ENCODE measurements around the gene ZNF662. TPM values are rescaled to one million over a fixed set of nuclear protein-coding genes. Genes with fewer than 3 reads are reported as not detected.
"Not testable (repeated sequence)": the region's sequence is repeated elsewhere in the genome, so short reads cannot be mapped to it uniquely, and the experiment has no call there.

Gene ZNF662
- total RNA-seq = 8.6 TPM

DNA sequence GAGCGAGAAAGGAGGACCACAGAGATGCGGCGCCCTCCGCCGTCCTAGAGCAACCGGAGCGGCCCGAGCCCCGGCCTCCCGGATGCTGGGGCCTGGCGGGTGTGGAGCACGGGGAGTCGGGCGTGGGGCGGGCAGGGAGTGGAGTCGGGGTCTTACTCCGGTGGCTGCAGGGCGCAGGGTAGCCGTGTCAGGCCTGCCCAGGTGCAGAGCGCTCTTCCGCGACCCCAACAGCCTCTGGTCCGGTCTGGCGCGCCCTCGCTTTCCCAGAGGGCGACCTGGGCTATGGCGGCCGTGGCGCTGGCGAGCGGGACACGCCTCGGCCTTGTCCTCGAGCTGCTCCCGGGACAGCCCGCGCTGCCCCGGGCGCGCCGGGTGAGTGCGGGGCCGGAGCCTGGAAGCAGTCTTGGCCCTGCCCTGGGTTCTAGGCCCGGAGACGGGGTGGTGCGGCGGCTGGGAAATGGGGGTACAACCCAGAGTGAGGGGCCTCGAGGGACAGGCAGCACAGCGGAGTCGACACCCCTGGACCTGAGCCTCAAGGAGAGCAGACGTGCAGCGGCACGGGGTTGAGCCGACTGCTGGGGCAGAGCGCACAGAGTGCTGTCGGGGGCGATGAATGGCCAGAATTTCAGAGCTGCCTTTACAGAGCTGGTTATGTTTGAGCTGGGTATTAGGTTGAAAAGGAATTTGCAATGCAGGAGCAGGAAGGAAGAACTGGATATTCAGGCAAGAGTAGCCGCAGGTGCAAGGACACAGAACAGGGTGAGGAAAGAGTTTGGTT, at the start of gene ZNF662:
TSS of gene ZNF662 (plus strand) at position 73 of the 778 bp plus-strand sequence. CDS start 1,973 bp downstream, outside the sequence.
- peak; percentile 31 for DNase-seq (ENCODE audit: low spot score)

DNA sequence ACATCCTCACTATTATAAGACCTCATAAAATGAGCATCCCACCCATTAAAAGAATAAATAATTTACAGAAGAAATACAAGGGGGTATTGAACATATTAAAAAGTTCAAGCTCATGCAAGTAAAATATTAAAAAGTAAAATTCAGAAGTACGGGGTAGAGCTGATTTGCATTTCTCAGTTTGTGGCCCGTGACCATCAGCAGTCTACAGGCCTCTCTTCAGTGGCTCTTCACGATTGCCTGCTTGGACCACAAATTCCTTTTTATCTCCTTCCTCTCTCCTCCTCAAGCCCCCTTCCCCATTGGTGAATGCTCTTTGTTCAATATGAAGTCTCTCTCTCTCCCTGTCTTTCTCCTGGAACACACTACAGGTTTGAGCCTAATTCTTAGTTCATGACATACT, 49.4 kb upstream of the ZNF662 start:
- no peak for DNase-seq (ENCODE audit: low spot score)

GRCh38 chr3:42864321-42864950, 41.5 kb upstream of the ZNF662 start:
- no peak for DNase-seq (ENCODE audit: low spot score)

GRCh38 chr3:42865256-42865655, 40.7 kb upstream of the ZNF662 start:
- DNase-seq (ENCODE audit: low spot score) = no peak

DNA sequence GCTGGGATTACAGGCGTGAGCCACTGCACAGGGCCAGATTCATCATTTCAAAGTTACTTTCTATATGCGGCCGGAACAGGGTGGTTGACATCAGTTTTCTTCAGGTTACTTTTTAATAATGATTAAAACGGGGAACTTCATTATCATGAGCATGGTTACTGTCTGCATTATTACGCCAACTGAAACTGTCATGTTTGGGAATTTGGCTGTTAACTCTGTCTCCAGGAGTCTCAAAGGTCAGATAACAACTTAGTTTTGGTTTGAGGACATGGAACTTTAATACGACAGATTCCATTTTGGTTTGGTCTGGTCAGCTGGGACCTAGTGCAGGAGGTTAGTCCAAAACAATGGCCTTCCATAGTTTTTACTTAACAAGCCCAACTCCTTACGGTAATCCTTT, 38.8 kb upstream of the ZNF662 start:
- DNase-seq (ENCODE audit: low spot score) = no peak

DNA sequence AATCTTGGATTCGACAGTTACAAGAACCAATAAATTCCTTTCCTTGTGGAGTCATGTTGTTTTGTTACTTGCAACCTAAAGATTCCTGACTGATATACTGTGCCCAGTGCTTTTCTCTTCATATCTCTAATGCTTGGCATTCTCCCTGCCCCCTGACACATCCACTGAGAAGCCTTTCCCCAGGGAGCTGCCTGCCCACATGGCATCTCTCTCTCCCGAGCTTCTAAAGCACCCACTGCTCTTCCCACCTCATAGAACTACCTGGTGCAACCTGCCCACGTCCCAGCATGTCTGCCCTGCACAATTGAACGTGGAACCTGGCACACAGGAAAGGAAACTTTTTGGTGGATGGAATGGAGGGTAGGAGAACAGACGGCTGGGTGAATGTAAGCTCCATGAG, 37.1 kb upstream of the ZNF662 start:
- DNase-seq (ENCODE audit: low spot score) = no peak

GRCh38 chr3:42871592-42872196, 34.2 kb upstream of the ZNF662 start:
- no peak for DNase-seq (ENCODE audit: low spot score)

- no peak for DNase-seq (ENCODE audit: low spot score)
Measured at GRCh38 chr3:42872718-42873117, 33.2 kb upstream of the ZNF662 start.

DNA sequence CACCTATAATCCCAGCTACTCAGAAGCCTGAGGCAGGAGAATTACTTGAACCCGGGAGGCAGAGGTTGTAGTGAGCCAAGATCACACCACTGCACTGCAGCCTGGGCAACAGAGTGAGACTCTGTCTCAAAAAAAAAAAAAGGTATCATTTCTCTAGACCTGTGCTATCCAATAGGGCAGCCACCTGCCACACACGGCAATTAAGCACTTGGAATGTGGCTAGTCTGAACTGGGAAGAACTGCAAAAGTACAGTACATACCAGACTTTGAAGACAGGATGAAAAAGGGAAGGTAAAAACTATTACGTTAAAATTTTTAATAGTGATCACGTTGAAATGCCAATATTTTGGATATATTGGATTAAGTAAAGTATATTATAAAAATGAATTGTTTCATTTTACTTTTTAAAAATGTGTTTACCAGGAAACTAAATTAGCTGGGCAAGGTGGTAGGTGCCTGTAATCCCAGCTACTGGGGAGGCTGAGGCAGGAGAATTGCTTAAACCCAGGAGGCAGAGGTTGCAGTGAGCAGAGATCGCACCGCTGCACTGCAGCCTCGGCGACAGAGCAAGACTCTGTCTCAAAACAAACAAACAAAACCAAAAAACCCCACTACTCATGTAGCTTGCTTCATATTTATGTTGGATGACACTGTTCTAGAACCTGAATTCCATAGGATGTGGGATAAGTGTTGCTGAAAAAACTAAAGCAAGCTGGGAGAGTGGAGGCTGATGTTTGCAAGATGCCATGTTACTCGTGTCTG, 32.5 kb upstream of the ZNF662 start:
- no peak for DNase-seq (ENCODE audit: low spot score)

DNA sequence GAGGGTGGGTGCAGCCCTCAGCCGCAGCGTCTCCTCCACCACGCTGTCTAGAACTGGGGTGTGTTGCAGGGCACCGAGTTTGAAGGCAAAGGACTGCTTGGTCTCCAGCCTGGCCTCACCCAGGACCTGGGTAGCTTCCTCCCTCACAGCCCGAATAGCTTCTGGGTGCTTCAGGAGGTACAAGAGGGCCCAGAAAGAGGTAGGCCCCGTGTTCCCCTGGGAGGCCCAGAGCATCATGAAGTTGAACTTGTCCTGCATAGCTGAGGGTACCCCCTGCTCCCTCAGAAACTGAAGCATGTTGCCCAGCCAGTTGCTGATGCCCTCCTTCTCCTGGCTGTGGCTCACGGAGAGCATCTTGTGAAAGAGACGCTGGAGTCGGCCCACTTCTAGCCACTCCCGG, 31.2 kb upstream of the ZNF662 start:
- DNase-seq (ENCODE audit: low spot score) = no peak

DNA sequence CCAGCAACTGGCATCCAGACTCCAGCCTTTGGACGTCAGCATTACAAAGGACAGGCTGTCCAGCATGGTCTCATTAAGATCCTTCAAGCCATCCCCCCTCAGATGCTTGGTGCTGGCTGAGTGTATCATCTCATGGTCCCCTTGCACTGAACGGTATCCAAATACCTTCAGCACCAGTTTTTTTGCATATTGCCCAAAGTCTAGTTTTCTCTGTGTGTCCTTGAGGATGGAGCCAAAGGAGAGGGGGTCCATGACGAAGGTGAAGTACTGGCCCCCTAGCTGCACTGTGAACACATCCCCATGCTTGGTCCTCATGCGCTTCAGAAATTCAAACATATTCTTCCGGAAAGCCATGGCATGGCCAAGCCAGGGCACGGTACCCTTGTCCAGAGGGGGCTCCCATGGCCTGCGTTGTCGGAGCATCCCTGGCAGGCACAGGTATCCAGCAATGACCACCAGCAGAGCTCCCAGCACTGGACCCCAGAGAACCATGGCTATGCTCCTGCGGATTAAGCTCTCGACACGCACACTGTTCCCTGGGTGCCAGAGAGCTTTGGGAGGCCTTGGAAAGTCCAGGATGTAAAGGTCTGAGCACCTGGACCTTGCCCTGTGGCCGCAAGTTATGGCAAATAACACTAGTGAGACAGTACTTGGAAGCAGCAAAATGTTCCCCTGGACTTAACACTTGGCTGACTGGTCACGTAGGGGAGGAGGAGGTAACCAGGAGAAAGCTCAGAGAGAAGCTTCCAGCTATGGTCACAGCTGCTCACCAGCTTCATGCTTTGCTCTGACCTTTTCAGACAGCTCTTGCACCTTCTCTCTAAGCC, 30.4 kb upstream of the ZNF662 start, which contains the start of gene CYP8B1:
TSS of gene CYP8B1 (minus strand) at position 555 of the 827 bp plus-strand sequence. CDS start at position 492, 63 bp downstream.
- peak; percentile 20 for DNase-seq (ENCODE audit: low spot score)

DNA sequence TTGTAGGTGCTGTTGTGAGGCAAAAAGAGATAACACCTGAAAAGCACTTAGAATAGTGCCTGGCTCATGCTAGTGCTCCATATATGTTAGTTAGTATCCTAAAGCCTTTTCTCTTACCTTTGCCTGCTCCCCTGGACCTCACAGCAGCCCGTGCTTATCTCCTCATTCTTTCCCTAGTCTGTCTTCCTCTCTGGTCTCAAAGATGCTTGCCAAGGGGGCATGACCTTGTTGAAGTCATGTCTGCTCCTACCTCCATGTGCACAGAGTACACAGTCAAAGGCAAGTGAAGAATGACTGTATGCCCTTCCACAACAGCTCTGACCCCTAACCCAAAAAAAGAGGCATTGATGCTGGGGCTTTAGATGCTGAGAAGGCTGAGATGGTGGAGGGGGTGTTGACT, 29.5 kb upstream of the ZNF662 start:
- peak; percentile 69 for DNase-seq (ENCODE audit: low spot score)

DNA sequence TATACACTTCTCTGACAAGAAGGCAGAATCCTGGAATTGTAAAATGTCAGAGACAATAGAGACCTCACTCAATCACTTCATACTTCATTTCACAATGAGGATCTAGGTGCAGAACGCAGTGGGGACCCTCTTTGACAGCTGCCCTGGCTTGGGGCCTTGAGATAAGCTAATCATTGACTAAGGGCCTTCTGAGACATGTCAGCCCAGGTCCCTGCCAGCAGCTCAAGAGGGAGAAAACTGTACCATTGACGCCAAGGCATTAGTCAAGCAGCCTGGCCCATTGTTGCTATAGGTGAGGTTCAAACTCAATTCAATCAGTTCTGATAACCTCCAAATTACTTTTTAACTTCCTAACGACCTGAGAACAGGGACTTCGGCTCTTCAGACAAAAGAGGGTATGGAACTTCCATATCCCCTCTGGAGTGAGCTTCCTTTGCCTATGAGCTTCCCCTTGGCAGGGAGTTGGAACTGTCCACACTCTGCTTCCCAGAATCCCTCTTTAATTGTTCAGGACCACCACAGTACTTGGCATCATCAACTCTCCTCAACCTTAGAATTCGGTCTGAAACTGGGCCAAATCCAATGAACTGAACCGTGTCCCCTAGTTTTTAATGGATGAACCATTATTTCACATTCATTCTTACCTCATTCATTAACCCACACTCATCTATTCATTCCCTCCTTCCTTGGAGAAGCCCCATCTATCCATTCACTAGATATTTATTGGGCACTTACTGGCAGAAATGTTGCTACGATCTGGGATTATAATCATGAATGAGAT, 28.8 kb upstream of the ZNF662 start:
- peak; percentile 84 for DNase-seq (ENCODE audit: low spot score)

GRCh38 chr3:42877881-42878280, 28.1 kb upstream of the ZNF662 start:
- DNase-seq (ENCODE audit: low spot score) = no peak

DNA sequence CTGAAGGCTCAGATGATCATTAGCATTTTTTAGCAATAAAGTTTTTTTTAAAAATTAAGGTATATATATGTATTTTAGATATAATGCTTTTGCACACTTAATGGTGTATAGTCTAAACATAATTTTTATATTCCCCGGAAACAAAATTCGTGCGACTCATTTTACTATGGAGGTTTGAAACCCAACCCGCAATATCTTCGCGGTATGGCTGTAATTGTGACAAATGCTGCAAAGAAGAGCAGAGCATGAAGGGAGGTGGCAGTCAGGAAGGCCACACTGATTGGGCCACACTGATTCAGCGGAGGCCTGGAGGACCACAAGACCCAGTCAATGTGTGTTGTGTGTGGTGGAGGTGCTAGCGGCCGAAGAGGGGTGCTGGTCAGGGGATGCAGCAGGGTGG, 25.8 kb upstream of the ZNF662 start:
- DNase-seq (ENCODE audit: low spot score) = no peak

DNA sequence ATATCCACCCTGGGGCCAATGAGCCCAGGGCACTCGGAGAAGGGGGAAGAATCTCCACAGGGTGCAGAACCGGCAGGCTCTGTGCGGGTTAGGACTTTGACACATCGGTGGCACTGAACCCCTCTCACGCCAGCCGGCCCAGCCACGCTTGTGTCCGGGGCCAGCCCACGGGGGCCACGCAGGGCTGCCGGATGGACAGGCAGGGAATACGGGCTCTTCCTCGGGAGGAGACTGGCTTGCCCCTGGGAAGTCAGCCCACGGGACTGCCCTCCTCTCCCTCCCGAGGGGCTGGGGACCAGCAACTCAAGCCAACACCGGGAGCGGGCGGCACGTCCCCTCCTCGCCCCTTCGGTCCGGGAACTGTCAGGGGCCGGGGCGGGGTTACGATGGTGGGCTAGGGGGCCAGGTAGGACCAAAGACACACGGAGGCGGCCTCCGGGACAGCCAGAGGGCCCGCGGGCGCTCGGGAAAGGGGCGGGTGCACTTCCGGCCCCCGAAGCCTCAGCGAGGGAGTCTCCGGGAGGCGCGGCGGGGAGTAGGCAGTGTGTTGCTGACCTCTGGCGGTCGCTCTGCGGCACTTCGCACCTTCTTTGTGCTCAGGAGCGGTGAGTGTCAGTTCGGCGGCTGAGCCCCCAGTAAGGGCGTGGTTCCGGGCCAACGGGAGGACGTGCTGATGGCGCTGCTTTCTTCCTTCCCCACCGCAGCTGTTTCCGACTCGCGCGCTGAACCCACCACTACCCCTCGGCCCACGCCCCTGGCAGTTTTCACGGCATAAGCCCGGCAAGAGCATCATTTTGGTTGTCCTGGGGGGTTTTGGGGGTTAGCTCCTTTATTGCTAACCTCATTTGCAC, 25.1 kb upstream of the ZNF662 start:
- DNase-seq (ENCODE audit: low spot score) = peak; percentile 85

- DNase-seq (ENCODE audit: low spot score) = not testable (repeated sequence)
Measured at GRCh38 chr3:42883251-42883930, 22.6 kb upstream of the ZNF662 start.

DNA sequence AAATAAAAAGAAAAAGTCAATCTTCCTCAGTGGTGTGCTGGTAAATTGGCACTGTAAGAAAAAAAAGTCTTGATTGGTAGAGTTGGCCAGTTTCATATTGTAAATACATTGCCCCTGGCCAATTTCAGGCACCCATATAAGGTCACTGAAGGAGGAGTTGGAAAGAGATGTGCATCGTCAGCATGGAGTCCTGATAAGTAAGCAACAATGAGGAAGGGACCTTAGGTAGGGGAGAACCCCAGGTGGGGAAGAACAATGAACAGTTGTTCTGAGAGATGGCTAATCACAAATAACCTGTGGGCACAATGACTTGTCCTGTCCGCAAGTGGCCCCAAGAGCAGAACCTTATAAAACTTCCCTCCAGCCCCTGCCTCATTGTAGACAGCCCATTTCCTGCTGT, 21.6 kb upstream of the ZNF662 start:
- no peak for DNase-seq (ENCODE audit: low spot score)

DNA sequence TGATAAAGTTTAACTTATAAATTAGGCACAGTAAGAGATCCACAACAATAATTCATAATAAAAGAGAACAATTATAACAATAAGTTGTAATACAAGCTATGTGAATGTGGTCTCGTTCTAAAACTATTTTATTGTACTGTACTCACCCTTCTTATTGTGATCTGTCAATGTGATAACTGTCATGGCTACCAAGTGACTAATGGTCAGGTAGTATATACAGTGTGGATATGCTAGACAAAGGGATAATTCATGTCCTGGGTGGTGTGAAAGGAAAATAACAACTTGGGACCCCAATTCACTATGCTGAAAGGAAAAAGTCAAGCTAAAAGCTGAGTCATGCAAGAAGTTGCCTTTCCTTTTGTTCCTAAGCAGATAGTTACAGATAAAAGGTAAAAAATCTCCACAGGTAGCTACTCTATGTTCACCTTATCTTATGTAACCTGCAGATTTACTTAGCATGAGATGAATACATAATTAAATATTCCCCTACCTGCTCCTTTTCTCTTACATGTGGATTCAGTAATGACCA, 19.6 kb upstream of the ZNF662 start:
- DNase-seq (ENCODE audit: low spot score) = no peak
